Mesothelial cell of epicardium (in vitro differentiated cells): ENCODE results near the gene SH3BGRL2. TPM values are rescaled to one million over a fixed set of nuclear protein-coding genes. Genes with fewer than 3 reads are reported as not detected.
"Not testable (repeated sequence)": the region's sequence is repeated elsewhere in the genome, so short reads cannot be mapped to it uniquely, and the experiment has no call there.

Experiments
- DNase-seq, 2 experiments: peaks; one replicate each; pipeline ENCODE4 v3.0.0; 2021; ENCODE audit warnings: low spot score in 2 of 2; ENCODE audit not compliant: unreplicated experiment in 2 of 2
- H3K27ac Mint-ChIP-seq: 2 replicates; pipeline ENCODE4 v1.8.0; 2021; ENCODE audit warnings: mixed read lengths
- H3K27me3 Mint-ChIP-seq: 2 replicates; pipeline ENCODE4 v1.8.0; 2021; ENCODE audit warnings: low read depth, mixed read lengths
- H3K36me3 Mint-ChIP-seq: 2 replicates; pipeline ENCODE4 v1.8.0; 2021; ENCODE audit warnings: mixed read lengths
- H3K4me1 Mint-ChIP-seq: 2 replicates; pipeline ENCODE4 v1.8.0; 2021; ENCODE audit warnings: mixed read lengths
- H3K4me3 Mint-ChIP-seq: 2 replicates; pipeline ENCODE4 v1.8.0; 2021; ENCODE audit warnings: mild to moderate bottlenecking, moderate library complexity, mixed read lengths
- H3K9me3 Mint-ChIP-seq: 2 replicates; pipeline ENCODE4 v1.8.0; 2021; ENCODE audit warnings: mixed read lengths
- total RNA-seq: library from RNA; stranded (reverse); gene quantifications from 3 replicates; pipeline ENCODE4 v1.2.1, GENCODE V29; 2021
- TF ChIP-seq, protein P1 (sequence below): fragments of 200-600 bp; sonication (generic); IDR thresholded peaks from one replicate; pipeline ENCODE4 v1.5.0; 2021; ENCODE audit warnings: antibody characterized with exemption; ENCODE audit not compliant: unreplicated experiment

Gene SH3BGRL2
- total RNA-seq, 1 donor from 2014 or later: 26.1 TPM

DNA sequence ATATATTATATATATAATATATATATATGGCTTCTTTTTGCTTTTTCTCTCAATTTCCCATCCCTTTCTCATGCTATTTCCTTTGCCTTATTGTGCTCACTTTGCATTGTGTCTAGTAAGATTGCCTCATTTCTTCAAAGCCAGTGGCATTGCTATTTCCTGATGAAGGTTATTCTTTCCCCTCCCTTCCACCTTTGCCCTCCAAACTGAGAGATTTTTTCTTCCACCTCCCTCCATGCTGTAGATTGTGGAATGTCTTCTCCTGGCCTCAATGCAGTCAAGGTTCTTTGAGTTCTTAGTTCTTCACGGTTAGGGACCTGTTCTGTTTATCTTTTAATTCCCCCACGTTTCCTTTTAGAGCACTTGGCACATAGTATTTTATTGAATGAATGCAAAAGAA lies 17.2 kb downstream of the SH3BGRL2 start:
- TF ChIP-seq, protein P1, sequence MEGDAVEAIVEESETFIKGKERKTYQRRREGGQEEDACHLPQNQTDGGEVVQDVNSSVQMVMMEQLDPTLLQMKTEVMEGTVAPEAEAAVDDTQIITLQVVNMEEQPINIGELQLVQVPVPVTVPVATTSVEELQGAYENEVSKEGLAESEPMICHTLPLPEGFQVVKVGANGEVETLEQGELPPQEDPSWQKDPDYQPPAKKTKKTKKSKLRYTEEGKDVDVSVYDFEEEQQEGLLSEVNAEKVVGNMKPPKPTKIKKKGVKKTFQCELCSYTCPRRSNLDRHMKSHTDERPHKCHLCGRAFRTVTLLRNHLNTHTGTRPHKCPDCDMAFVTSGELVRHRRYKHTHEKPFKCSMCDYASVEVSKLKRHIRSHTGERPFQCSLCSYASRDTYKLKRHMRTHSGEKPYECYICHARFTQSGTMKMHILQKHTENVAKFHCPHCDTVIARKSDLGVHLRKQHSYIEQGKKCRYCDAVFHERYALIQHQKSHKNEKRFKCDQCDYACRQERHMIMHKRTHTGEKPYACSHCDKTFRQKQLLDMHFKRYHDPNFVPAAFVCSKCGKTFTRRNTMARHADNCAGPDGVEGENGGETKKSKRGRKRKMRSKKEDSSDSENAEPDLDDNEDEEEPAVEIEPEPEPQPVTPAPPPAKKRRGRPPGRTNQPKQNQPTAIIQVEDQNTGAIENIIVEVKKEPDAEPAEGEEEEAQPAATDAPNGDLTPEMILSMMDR: no peak
- no peak for DNase-seq
- H3K27me3 Mint-ChIP-seq: no peaks in the 10 kb centered on the region
- H3K27ac Mint-ChIP-seq: no peak overlapping the region
- peaks cover 3% of the 10 kb centered on the region for H3K4me1 Mint-ChIP-seq
- H3K9me3 Mint-ChIP-seq: no peaks in the 10 kb centered on the region
- H3K4me3 Mint-ChIP-seq: no peak overlapping the region
- H3K36me3 Mint-ChIP-seq: no peaks in the 10 kb centered on the region

DNA sequence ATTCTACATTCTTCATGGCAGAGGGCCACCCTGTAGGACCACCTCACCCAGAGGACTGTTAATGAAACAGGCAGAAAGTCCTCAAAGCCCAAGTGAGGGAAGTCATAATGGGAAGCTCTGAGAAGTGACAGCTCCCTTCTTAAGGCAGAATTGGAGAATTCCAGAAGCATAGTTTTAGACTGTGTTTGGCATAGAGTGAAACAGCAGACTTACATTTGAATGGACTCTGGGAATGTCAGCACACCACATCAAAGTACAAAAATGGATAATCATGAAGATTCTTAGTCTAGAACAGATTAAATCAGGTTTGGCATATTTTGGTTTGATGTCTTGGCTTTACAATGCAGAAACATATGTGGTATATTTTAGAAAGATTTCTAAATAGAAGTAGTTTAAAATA lies 17.9 kb downstream of the SH3BGRL2 start:
- H3K4me3 Mint-ChIP-seq: no peak overlapping the region
- no peaks in the 10 kb centered on the region for H3K27me3 Mint-ChIP-seq
- no peaks in the 10 kb centered on the region for H3K36me3 Mint-ChIP-seq
- no peak overlapping the region for H3K27ac Mint-ChIP-seq
- H3K4me1 Mint-ChIP-seq: peaks cover 3% of the 10 kb centered on the region
- H3K9me3 Mint-ChIP-seq: no peaks in the 10 kb centered on the region
- DNase-seq: no peak
- TF ChIP-seq, protein P1: no peak

DNA sequence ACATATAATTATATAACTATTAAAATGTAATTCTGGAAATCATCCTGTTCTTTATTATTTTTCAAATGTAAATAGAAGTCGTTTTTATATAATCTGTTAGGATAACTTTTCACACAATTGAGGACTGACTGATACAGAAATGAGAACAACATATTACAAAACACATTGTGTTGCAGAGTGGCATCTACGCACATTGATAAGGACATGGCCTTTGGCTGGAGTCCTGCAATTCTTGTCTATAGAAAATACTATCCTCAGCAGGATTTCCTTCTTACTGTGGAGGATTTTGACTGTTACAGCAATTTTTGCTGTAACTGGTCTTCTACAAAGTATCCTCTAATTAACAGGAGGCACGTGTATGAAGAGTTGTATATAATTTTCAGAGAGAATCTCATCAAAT lies 19.8 kb downstream of the SH3BGRL2 start:
- Mint-ChIP-seq H3K27me3 (no peaks in the 10 kb centered on the region), H3K9me3 (no peaks in the 10 kb centered on the region), H3K36me3 (no peaks in the 10 kb centered on the region), H3K4me1 (peaks cover 7% of the 10 kb centered on the region), H3K4me3 (no peak overlapping the region), H3K27ac (no peak overlapping the region)
- TF ChIP-seq, protein P1: no peak
- DNase-seq: no peak

DNA sequence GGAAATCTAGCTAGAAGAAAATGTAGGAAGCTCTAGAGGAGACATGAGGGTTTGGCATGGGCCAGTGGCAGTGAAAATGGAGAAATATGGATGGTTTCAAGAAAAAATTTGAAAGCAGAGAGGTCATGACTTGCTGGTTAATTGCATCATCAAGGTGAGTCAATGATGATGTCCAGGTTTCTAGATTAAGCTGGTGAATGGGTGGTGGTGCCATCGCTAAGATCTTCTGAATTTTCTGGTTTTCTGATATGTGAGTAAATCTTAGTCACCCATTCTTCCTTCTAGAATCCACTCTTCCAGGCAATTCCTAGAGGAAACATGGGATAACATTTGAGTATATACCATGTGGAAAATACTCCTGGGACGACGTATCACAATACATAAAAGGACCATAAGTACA lies 25.0 kb downstream of the SH3BGRL2 start:
- no peak overlapping the region for H3K4me3 Mint-ChIP-seq

DNA sequence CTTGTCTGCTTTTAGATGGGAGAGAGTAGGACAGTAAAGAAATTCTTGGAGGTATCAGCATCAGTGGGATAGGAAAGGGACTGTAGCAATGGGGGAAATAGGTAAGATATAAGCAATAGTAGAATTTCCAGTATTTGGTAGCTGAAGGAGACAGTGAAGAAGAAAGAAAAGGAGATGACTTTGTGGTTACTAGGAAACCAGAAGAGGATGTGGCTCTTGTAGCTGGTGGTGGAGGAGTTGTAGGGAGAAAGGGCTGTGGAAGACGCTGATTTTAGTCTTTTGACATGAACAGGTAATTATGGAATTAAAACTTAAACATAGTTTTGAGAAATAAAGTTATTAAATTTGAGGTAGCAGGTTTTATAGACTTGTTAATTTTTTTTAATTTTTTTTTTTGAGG lies 26.1 kb downstream of the SH3BGRL2 start:
- no peak overlapping the region for H3K27ac Mint-ChIP-seq

More for the DNA sequence above, 25.0 kb downstream of the SH3BGRL2 start:
- peaks cover 21% of the 10 kb centered on the region for H3K9me3 Mint-ChIP-seq
- no peak overlapping the region for H3K27ac Mint-ChIP-seq
- peaks cover 28% of the 10 kb centered on the region for H3K36me3 Mint-ChIP-seq
- DNase-seq: no peak
- H3K27me3 Mint-ChIP-seq: no peaks in the 10 kb centered on the region
- H3K4me1 Mint-ChIP-seq: peaks cover 4% of the 10 kb centered on the region
- TF ChIP-seq, protein P1: no peak

DNA sequence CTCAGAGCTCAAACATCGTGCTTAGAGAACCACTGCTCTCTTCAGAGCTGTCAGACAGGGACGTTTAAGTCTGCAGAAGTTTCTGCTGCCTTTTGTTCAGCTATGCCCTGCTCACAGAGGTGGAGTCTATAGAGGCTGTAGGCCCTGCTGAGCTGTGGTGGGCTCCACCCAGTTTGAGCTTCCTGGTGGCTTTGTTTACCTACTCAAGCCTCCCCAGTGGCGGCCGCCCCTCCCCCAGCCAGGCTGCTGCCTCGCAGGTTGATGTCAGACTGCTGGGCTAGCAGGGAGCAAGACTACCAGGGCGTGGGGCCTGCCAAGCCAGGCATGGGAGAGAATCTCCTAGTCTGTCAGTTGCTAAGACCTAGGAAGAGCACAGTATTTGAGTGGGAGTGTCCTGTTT lies 32.5 kb downstream of the SH3BGRL2 start:
- Mint-ChIP-seq H3K9me3 (peaks cover 33% of the 10 kb centered on the region), H3K36me3 (peaks cover 47% of the 10 kb centered on the region)
- H3K27ac Mint-ChIP-seq, H3K27me3 Mint-ChIP-seq, H3K4me1 Mint-ChIP-seq, H3K4me3 Mint-ChIP-seq, DNase-seq: not testable (repeated sequence)

More for the DNA sequence above, 26.1 kb downstream of the SH3BGRL2 start:
- Mint-ChIP-seq H3K4me3 (no peak overlapping the region), H3K4me1 (peaks cover 4% of the 10 kb centered on the region), H3K27me3 (no peaks in the 10 kb centered on the region), H3K36me3 (peaks cover 38% of the 10 kb centered on the region), H3K9me3 (peaks cover 30% of the 10 kb centered on the region)
- TF ChIP-seq, protein P1: no peak
- no peak for DNase-seq
